HG02884 (cell line): Measurements from ENCODE around the gene ART5.
"Not testable (repeated sequence)": the region's sequence is repeated elsewhere in the genome, so short reads cannot be mapped to it uniquely, and the experiment has no call there.

Experiments
- ATAC-seq: cut with Tn5 transposase; IDR thresholded peaks from one replicate; pipeline ENCODE4 v1.9.1; 2021; ENCODE audit warnings: mild to moderate bottlenecking, moderate library complexity; ENCODE audit not compliant: unreplicated experiment

The ART5 gene

GRCh38 chr11:3623767-3624458 is 17.9 kb downstream of the ART5 start:
- ATAC-seq, result no peak

GRCh38 chr11:3623121-3623520 is 18.7 kb downstream of the ART5 start:
- no peak for ATAC-seq

- ATAC-seq, result no peak
Measured at GRCh38 chr11:3622521-3622920, 19.3 kb downstream of the ART5 start.

- ATAC-seq, result no peak
Measured at GRCh38 chr11:3617990-3618389, 23.8 kb downstream of the ART5 start.

GRCh38 chr11:3616721-3617460 is 24.9 kb downstream of the ART5 start:
- no peak for ATAC-seq

GRCh38 chr11:3615998-3616397 is 25.8 kb downstream of the ART5 start:
- ATAC-seq, result no peak

GRCh38 chr11:3614742-3615171 is 27.0 kb downstream of the ART5 start:
- no peak for ATAC-seq

GRCh38 chr11:3613998-3614741 is 27.6 kb downstream of the ART5 start:
- ATAC-seq, result no peak

GRCh38 chr11:3611976-3612678 is 29.7 kb downstream of the ART5 start:
- no peak for ATAC-seq

GRCh38 chr11:3610846-3611245 is 30.9 kb downstream of the ART5 start:
- no peak for ATAC-seq

- no peak for ATAC-seq
Measured at GRCh38 chr11:3609416-3610265, 32.2 kb downstream of the ART5 start.

- no peak for ATAC-seq
Measured at GRCh38 chr11:3605771-3606203, 36.0 kb downstream of the ART5 start.

- ATAC-seq, result no peak
Measured at GRCh38 chr11:3605283-3605662, 36.5 kb downstream of the ART5 start.

GRCh38 chr11:3604167-3604566 is 37.6 kb downstream of the ART5 start:
- no peak for ATAC-seq

GRCh38 chr11:3600201-3600600 is 41.6 kb downstream of the ART5 start:
- ATAC-seq, result not testable (repeated sequence)

- not testable (repeated sequence) for ATAC-seq
Measured at GRCh38 chr11:3597743-3598142, 44.0 kb downstream of the ART5 start.

GRCh38 chr11:3591326-3591725 is 50.5 kb downstream of the ART5 start:
- not testable (repeated sequence) for ATAC-seq

GRCh38 chr11:3590193-3590592 is 51.6 kb downstream of the ART5 start:
- not testable (repeated sequence) for ATAC-seq

GRCh38 chr11:3588776-3589175 is 53.0 kb downstream of the ART5 start:
- ATAC-seq, result not testable (repeated sequence)
